ENCODE results near the gene DXO.

DNA sequence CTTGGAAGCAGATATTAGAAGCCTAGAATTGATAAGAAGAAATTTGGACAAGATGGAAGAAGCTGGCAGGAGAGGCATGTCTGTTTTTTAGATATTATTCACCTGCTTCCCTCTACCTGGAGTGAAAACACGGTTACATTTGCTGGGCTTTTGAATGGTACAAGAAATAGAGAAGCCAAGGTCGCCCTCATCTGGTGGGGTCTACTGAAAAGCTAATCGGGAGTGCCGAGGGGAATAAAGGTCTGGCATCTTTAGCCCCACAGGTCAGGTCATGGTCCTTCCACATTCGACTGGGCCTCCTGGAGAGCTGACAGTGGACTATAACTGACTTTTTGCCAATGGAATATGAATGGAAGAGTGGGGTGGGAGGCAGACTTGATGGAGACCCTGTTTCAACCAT is 49.0 kb downstream of the DXO start:
- TF ChIP-seq, protein P1, sequence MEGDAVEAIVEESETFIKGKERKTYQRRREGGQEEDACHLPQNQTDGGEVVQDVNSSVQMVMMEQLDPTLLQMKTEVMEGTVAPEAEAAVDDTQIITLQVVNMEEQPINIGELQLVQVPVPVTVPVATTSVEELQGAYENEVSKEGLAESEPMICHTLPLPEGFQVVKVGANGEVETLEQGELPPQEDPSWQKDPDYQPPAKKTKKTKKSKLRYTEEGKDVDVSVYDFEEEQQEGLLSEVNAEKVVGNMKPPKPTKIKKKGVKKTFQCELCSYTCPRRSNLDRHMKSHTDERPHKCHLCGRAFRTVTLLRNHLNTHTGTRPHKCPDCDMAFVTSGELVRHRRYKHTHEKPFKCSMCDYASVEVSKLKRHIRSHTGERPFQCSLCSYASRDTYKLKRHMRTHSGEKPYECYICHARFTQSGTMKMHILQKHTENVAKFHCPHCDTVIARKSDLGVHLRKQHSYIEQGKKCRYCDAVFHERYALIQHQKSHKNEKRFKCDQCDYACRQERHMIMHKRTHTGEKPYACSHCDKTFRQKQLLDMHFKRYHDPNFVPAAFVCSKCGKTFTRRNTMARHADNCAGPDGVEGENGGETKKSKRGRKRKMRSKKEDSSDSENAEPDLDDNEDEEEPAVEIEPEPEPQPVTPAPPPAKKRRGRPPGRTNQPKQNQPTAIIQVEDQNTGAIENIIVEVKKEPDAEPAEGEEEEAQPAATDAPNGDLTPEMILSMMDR (IDR thresholded peaks at IDR 0.05): peak; percentile 12 to 34 (median 30)
- no peak for TF ChIP-seq POLR2A (IDR thresholded peaks at IDR 0.05)

Measured in right lobe of liver (tissue), 4 donors.